Upper lobe of right lung (tissue), 1 donor: ENCODE data around the gene SEC22C. TPM values are rescaled to one million over a fixed set of nuclear protein-coding genes. Genes with fewer than 3 reads are reported as not detected.

Source experiments
- ATAC-seq: fragments of 200-7000 bp; cut with Tn5 transposase; one replicate; pipeline ENCODE4 v1.9.1; 2020; ENCODE audit warnings: mild to moderate bottlenecking, moderate library complexity
- DNase-seq: peaks from one replicate; pipeline ENCODE4 v3.0.0-alpha.2; 2020
- H3K27ac ChIP-seq: fragments of 200-600 bp; one replicate; pipeline ENCODE4 v1.8.0; 2022
- H3K27me3 ChIP-seq: fragments of 200-600 bp; one replicate; pipeline ENCODE4 v1.8.0; 2022; ENCODE audit warnings: mild to moderate bottlenecking
- H3K36me3 ChIP-seq: fragments of 200-600 bp; one replicate; pipeline ENCODE4 v1.8.0; 2022
- H3K4me1 ChIP-seq: fragments of 200-600 bp; one replicate; pipeline ENCODE4 v1.8.0; 2022
- H3K4me3 ChIP-seq: fragments of 200-600 bp; one replicate; pipeline ENCODE4 v1.8.0; 2022; ENCODE audit warnings: mild to moderate bottlenecking
- H3K9me3 ChIP-seq: fragments of 200-600 bp; one replicate; pipeline ENCODE4 v1.8.0; 2022
- CTCF ChIP-seq: fragments of 200-600 bp; IDR thresholded peaks from one replicate; pipeline ENCODE4 v1.8.0; 2022; ENCODE audit warnings: antibody characterized with exemption
- intact Hi-C: fragments of 100-400 bp; cut with DNase I; formaldehyde crosslinking; loops from one replicate; pipeline ENCODE4 v1.11.0; 2022
- total RNA-seq: library from RNA; stranded (reverse); fragmentation: NEBNext Ultra II Directional; extraction: Animal tissue kit (Norgen Biotek cat#: 25700); gene quantifications from one replicate; pipeline ENCODE4 v1.2.1, GENCODE V29; 2021
- donor health status: DM: no; HTN: yes; CAD: no; lungs with severe emphysema.

The SEC22C gene
- total RNA-seq, 1 donor from 2014 or later: 48.6 TPM

DNA sequence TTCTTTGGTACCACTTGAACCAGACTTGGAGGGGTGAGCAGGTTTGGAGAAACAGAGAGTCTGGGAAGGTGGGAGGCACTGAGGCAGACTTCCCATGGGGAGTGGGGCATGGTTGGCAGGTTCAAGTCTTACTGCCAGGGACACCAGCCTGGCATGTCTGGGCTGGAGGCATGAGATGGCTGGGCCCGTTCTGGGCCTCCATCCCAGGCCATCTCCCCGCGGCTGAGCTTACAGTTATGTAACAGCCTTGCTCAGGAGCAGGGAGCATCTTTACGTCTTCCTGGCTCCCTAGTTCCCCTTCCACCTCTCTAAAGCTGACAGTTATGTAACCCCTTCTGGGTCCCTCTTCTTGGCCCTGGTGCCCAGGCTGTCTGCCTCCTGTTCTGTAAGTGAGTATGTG lies 66.9 kb downstream of the SEC22C start:
- Histone ChIP-seq H3K27me3 (no peaks in the 10 kb centered on the region), H3K36me3 (peaks cover 7% of the 10 kb centered on the region), H3K9me3 (no peaks in the 10 kb centered on the region), H3K27ac (peak overlapping the region; percentile 66), H3K4me3 (no peak overlapping the region), H3K4me1 (peaks cover 11% of the 10 kb centered on the region)
- no peak for TF ChIP-seq CTCF
- intact Hi-C loops: no loop called here
- no peak for DNase-seq
- no peak for ATAC-seq

DNA sequence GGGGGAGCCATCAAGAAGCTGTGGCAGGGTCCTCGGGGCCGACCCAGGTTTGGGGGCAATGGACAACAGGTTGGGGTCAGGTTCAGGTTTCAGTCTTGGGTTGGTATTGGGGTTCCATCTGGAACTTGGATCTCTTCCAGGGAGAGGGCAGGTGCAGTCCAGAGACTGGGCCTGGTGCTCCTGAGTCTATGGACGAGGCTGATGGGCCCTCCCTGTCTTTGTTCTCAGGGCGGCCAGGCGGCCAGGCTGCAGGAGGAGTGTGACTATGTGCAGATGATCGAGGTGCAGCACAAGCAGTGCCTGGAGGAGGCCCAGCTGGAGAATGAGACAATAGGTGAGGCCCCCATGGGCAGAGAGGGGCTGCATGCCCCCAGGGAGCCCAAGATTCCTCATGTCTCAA lies 68.2 kb downstream of the SEC22C start:
- H3K9me3 ChIP-seq: no peaks in the 10 kb centered on the region
- peaks cover 11% of the 10 kb centered on the region for H3K4me1 ChIP-seq
- intact Hi-C loops: no loop called here
- no peaks in the 10 kb centered on the region for H3K27me3 ChIP-seq
- H3K27ac ChIP-seq: peak overlapping the region; percentile 1
- no peak for TF ChIP-seq CTCF
- ATAC-seq (no peak), DNase-seq (no peak)
- no peak overlapping the region for H3K4me3 ChIP-seq
- no peaks in the 10 kb centered on the region for H3K36me3 ChIP-seq

DNA sequence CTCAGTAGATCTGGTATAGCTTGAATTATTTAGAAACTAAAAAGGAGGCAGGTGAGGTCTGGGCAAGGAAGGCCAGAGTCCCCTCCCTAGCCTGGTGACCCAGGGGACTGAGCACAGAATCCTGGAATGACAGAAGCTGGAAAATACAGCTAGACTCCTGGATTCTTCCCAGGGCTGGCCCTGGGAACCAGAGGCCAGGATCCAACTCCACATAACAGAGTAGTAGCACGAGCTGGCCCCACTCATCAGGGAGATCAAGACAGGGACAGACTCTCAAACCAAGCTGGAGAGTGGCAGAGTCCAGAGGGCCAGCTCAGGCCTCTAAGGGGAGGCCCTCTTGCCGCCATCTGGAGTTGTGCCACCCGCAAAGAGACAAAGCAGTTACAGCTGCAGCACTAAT lies 68.6 kb downstream of the SEC22C start:
- Histone ChIP-seq H3K27me3 (no peaks in the 10 kb centered on the region), H3K36me3 (no peaks in the 10 kb centered on the region), H3K9me3 (no peaks in the 10 kb centered on the region), H3K4me1 (peaks cover 14% of the 10 kb centered on the region), H3K4me3 (no peak overlapping the region), H3K27ac (peak overlapping the region; percentile 1)
- no peak for DNase-seq
- intact Hi-C loops: no loop called here
- no peak for ATAC-seq
- no peak for TF ChIP-seq CTCF

DNA sequence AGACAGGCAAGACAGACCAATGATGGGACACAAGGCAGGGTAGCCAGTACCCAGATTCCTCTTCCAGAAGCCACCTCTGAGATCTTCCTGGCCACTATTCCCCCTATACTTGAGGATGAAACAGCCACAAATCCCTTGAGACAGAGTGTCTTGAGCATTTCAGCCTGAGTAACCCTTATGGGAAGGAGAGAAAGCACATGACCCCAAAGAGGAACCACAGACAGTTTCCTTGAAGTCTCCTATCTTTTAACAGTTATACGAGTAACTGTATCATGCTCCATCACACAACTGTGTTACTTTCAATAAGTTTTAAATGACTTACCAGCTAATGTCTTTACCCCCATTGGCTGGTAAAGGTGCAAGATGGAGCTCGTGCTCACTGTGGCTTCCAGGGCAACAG lies 70.0 kb downstream of the SEC22C start:
- H3K4me1 ChIP-seq: peaks cover 24% of the 10 kb centered on the region
- no peaks in the 10 kb centered on the region for H3K36me3 ChIP-seq
- no peaks in the 10 kb centered on the region for H3K9me3 ChIP-seq
- DNase-seq (no peak), ATAC-seq (no peak)
- H3K4me3 ChIP-seq: no peak overlapping the region
- no peak for TF ChIP-seq CTCF
- intact Hi-C loops: no loop called here
- no peaks in the 10 kb centered on the region for H3K27me3 ChIP-seq
- H3K27ac ChIP-seq: peak overlapping the region; percentile 42

DNA sequence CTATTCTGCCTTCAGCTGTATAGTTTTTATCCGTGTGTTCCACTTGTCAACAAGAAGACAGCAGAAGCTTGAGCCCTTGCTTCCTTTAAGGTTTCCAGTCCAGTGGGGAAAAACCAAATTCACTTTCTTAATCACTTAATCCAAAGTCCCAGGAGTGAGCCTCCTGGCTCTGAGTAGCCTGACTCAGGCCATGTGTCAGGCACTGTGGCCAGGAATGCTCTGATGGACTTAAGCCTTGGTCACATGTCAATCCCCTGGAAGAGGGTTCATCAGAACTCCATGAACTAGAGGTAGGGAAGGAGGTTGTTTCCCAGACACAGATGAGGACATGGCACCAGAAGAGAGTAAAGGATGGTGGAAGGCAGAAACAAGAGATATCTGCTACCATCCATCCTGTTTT lies 70.6 kb downstream of the SEC22C start:
- TF ChIP-seq CTCF: no peak
- Histone ChIP-seq H3K4me1 (peaks cover 24% of the 10 kb centered on the region), H3K36me3 (no peaks in the 10 kb centered on the region), H3K27me3 (no peaks in the 10 kb centered on the region), H3K27ac (peak overlapping the region; percentile 42), H3K9me3 (no peaks in the 10 kb centered on the region), H3K4me3 (no peak overlapping the region)
- ATAC-seq: no peak
- DNase-seq: no peak
- intact Hi-C loops: no loop called here

DNA sequence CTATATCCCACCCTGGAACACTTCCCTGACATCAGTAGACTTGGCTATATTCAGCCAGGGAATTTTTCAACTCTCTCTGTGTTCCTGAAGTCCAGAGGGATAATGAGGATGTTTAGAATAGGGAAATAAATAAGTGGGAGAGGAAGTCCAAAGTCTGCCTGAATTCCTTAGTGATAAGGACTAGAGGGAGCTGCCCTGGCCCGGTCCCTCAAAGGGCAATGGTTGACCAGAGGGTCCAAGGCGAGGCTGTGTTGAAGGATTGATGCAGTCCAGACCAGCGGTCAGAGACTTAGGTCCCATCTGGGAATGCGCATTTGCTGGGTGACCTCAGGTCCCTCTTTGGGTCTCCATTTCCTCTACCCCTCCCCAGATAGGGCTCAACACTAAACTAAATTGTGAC lies 71.4 kb downstream of the SEC22C start:
- Histone ChIP-seq H3K4me3 (no peak overlapping the region), H3K4me1 (peaks cover 24% of the 10 kb centered on the region), H3K36me3 (no peaks in the 10 kb centered on the region), H3K9me3 (no peaks in the 10 kb centered on the region), H3K27me3 (no peaks in the 10 kb centered on the region), H3K27ac (peak overlapping the region; percentile 30)
- no peak for TF ChIP-seq CTCF
- intact Hi-C loops: no loop called here
- DNase-seq (no peak), ATAC-seq (peak; percentile 2)
